Measurements from ENCODE around the gene DYRK1B.

DYRK1B gene

DNA sequence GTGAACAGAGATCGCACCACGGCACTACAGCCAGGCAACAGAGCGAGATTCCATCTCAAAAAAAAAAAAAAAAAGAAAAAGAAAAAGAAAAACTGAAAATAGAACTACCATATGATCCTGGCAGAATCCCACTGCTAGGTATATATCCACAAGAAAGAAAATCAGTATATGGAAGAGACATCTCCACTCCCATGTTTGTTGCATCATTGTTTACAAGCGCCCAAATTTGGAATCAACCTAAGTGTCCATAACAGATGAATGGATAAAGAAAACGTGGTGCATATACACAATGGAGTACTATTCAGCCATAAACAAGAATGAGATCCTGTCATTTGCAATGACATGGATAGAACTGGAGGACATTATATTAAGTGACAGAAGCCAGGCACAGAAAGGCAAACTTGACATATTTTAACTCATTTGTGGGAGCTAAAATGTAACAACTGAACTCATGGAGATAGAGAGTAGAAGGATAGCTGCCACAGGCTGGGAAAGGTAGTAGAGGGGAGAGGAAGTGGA, 26.1 kb downstream of the DYRK1B start:
- DNase-seq: no peak

- no peak for DNase-seq
These were observed 28.9 kb downstream of the DYRK1B start for GRCh38 chr19:39805104-39805503.

- DNase-seq: no peak
These were observed 31.0 kb downstream of the DYRK1B start for GRCh38 chr19:39802958-39803357.

- no peak for DNase-seq
These were observed 36.9 kb downstream of the DYRK1B start for GRCh38 chr19:39797083-39797482.

- DNase-seq: no peak
These were observed 37.9 kb downstream of the DYRK1B start for GRCh38 chr19:39796000-39796498.

DNA sequence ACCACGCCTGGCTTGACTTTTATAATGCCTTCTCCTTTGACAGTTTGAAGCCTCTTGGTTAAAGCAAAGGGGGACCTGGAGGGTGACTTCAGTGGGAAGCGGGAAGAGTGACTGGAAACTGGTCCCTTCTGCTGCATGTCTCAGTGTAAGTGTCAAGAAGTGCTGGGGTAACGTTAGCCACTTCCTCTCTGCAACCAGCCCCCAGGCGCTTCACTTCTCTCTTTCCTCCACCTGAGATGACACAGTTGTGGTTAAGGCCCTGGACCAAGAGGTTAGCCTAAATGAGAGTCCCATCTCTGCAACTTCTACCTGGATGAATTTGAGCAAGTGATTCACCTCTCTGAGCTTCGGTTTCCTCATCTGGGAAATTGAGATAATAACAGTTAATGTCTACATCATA, 39.0 kb downstream of the DYRK1B start:
- DNase-seq: no peak

- peak; percentile 22 for DNase-seq
These were observed 40.9 kb downstream of the DYRK1B start for GRCh38 chr19:39792999-39793546.

DNA sequence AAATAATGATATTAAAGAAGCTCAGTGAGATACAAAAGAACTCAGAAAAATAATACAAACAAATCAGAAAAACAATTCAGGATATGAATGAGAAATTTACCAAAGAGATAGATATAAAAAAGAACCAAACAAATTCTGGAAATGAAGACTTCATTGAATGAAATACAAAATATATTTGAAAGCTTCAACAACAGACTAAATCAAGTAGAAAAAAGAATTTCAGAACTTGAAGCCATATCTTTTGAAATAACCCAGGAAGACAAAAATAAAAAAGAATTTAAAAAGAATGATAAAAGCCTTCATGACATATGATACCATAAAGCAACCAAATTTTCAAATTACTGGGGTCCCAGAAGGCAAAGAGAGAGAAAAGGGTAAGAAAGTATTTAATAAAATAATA, 45.7 kb downstream of the DYRK1B start:
- no peak for DNase-seq

GRCh38 chr19:39780894-39781293, 53.1 kb downstream of the DYRK1B start:
- DNase-seq: no peak

- no peak for DNase-seq
These were observed 55.2 kb downstream of the DYRK1B start, which contains the start of gene LEUTX for GRCh38 chr19:39778763-39779162. Gene LEUTX, plus strand, starts transcription at chr19:39778854. Its CDS starts 67 bp downstream, at chr19:39778921.

All from GDM1 (cell line).